Mammary epithelial cell (primary cell): ENCODE measurements around the gene WDR46.

Experiments used
- EZH2 ChIP-seq: IDR thresholded peaks from 2 replicates; pipeline ENCODE4 v1.6.1; 2012; ENCODE audit warnings: low read length, inconsistent platforms, borderline replicate concordance
- TF ChIP-seq, protein P1 (sequence below), 2 donors: IDR thresholded peaks in 1 of 2; conservative IDR thresholded peaks in 1 of 2; 2 replicates each; pipeline ENCODE4 v1.5.1; 2011 to 2012; ENCODE audit warnings: inconsistent platforms in 2 of 2, low read length in 2 of 2, mild to moderate bottlenecking in 2 of 2, control low read depth in 1 of 2, low read depth in 1 of 2; ENCODE audit not compliant: insufficient read depth in 1 of 2; ENCODE audit errors: extremely low read depth in 1 of 2

DNA sequence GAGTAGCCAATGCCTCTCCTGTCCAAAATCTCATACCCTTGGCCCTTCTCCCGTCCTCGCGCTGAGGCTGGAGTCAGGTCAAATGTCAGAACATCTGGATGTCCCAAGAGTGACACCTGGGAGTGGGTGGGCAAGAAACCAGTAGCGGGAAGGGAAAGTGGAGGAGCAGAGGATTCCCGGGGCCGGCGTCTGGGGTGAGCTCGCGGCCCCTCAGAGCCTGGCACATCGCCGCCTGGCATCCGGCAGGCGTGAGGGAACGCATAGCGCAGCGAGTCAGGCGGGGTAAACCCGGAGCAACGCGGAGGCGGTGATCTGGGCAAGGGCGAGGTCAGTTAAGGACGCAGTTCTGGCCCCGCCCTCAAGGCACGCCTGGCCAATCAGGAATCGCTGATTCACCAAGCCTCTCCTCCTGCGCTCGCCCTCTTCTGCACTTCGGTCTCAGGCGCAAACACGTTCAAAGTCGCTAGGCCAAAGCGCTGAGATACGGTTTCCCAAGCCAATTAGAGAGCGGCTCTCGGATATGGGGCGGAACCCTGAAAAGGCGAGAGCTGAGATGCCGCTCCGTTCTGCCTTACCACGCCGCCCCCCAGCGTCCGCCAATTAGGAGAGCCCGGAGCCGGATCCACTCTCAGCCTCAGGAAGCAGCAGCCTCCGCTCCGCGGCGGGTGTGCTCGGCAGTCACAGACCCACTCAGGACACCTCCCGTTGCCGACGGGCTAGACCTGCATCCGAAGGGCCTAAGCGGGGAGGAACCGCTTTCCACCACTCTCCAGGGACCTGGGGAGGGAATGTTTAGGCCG, 39.9 kb downstream of the WDR46 start:
- TF ChIP-seq, protein P1, sequence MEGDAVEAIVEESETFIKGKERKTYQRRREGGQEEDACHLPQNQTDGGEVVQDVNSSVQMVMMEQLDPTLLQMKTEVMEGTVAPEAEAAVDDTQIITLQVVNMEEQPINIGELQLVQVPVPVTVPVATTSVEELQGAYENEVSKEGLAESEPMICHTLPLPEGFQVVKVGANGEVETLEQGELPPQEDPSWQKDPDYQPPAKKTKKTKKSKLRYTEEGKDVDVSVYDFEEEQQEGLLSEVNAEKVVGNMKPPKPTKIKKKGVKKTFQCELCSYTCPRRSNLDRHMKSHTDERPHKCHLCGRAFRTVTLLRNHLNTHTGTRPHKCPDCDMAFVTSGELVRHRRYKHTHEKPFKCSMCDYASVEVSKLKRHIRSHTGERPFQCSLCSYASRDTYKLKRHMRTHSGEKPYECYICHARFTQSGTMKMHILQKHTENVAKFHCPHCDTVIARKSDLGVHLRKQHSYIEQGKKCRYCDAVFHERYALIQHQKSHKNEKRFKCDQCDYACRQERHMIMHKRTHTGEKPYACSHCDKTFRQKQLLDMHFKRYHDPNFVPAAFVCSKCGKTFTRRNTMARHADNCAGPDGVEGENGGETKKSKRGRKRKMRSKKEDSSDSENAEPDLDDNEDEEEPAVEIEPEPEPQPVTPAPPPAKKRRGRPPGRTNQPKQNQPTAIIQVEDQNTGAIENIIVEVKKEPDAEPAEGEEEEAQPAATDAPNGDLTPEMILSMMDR (conservative IDR thresholded peaks at IDR 0.05 in 1 of 2, IDR thresholded peaks at IDR 0.05 in 1 of 2; ENCODE audit: extremely low read depth in 1 of 2, insufficient read depth in 1 of 2, low read depth in 1 of 2, low read length in 2 of 2) = peak in 1 of 2 donors; percentile 19
- no peak for TF ChIP-seq EZH2
